ENCODE results near the gene PTGR3. TPM values are rescaled to one million over a fixed set of nuclear protein-coding genes. Genes with fewer than 3 reads are reported as not detected.

PTGR3 gene
- total and polyA plus RNA-seq, 4 donors, result 6.8 to 18.7 (median 11.4) TPM

DNA sequence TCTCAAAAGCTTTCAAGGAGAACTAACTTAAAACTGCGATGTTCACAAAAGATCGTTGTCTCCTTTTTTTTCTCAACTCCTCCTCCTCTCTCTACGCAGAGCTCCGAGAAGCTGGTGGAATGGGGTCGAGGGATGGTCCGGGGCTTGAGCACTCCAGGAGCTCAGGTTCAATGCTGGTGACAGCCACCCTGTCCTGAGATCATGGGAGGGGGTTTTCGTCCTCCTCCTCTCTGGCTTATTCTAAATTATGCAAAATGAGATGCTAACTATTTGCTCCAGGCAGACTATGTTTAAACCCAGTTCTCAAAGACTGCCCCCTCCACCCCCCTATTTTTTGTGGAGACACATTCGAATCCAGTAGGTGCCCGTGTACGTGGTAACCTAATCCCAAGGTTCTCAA is 13.5 kb upstream of the PTGR3 start:
- H3K4me3 ChIP-seq (ENCODE audit: low read depth in 1 of 3, low read length in 3 of 3), result no peak overlapping the region
- WGBS, result 92% methylated on average over 10 of the region's 10 CpGs
- no peaks in the 10 kb centered on the region for H3K9me3 ChIP-seq (ENCODE audit: control insufficient read depth in 4 of 4, low read length in 3 of 4)
- H3K27ac ChIP-seq (ENCODE audit: low read depth in 1 of 2, low read length in 2 of 2), result no peak overlapping the region
- TF ChIP-seq NR2F2 (IDR thresholded peaks at IDR 0.05), result no peak
- TF ChIP-seq SP1 (IDR thresholded peaks at IDR 0.05), result no peak
- TF ChIP-seq JUND (IDR thresholded peaks at IDR 0.05), result no peak
- no peak for TF ChIP-seq TAF1 (conservative IDR thresholded peaks at IDR 0.05)
- no peak for TF ChIP-seq FOXA1 (IDR thresholded peaks at IDR 0.05)
- no peak for TF ChIP-seq HNF4G (IDR thresholded peaks at IDR 0.05)
- TF ChIP-seq, protein P1, sequence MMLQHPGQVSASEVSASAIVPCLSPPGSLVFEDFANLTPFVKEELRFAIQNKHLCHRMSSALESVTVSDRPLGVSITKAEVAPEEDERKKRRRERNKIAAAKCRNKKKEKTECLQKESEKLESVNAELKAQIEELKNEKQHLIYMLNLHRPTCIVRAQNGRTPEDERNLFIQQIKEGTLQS (IDR thresholded peaks at IDR 0.05), result no peak
- TF ChIP-seq, protein P2, sequence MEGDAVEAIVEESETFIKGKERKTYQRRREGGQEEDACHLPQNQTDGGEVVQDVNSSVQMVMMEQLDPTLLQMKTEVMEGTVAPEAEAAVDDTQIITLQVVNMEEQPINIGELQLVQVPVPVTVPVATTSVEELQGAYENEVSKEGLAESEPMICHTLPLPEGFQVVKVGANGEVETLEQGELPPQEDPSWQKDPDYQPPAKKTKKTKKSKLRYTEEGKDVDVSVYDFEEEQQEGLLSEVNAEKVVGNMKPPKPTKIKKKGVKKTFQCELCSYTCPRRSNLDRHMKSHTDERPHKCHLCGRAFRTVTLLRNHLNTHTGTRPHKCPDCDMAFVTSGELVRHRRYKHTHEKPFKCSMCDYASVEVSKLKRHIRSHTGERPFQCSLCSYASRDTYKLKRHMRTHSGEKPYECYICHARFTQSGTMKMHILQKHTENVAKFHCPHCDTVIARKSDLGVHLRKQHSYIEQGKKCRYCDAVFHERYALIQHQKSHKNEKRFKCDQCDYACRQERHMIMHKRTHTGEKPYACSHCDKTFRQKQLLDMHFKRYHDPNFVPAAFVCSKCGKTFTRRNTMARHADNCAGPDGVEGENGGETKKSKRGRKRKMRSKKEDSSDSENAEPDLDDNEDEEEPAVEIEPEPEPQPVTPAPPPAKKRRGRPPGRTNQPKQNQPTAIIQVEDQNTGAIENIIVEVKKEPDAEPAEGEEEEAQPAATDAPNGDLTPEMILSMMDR (IDR thresholded peaks at IDR 0.05; ENCODE audit: low read depth, low read length, missing input control), result no peak
- no peak for TF ChIP-seq GABPA (IDR thresholded peaks at IDR 0.05 in 1 of 2, conservative IDR thresholded peaks at IDR 0.05 in 1 of 2)
- no peak for TF ChIP-seq FOXA2 (IDR thresholded peaks at IDR 0.05)
- TF ChIP-seq RXRA (IDR thresholded peaks at IDR 0.05), result no peak
- no peak for TF ChIP-seq ZBTB33 (IDR thresholded peaks at IDR 0.05)
- no peak for TF ChIP-seq REST (IDR thresholded peaks at IDR 0.05)
- no peak overlapping the region for H3K9ac ChIP-seq (ENCODE audit: low read depth in 1 of 2, low read length in 2 of 2)
- no peak for DNase-seq (ENCODE audit: low spot score)
- H3K27me3 ChIP-seq (ENCODE audit: control insufficient read depth in 4 of 4, insufficient read depth in 4 of 4, low read length in 3 of 4), result no peaks in the 10 kb centered on the region
- peaks cover 8 to 49% (median 43%) of the 10 kb centered on the region in 4 donors for H3K4me1 ChIP-seq (ENCODE audit: control insufficient read depth in 4 of 4, insufficient read depth in 4 of 4, low read length in 3 of 4)
- H3K36me3 ChIP-seq (ENCODE audit: control insufficient read depth in 4 of 4, insufficient read depth in 3 of 4, low read depth in 1 of 4, low read length in 3 of 4), result no peaks in the 10 kb centered on the region

- no peak for TF ChIP-seq FOXA1 (IDR thresholded peaks at IDR 0.05)
- TF ChIP-seq RAD21 (IDR thresholded peaks at IDR 0.05), result no peak
- TF ChIP-seq MAX (IDR thresholded peaks at IDR 0.05), result no peak
- no peak for TF ChIP-seq EGR1 (IDR thresholded peaks at IDR 0.05; ENCODE audit: low read depth in 2 of 2)
- TF ChIP-seq REST (IDR thresholded peaks at IDR 0.05), result no peak
- TF ChIP-seq, protein P1 (IDR thresholded peaks at IDR 0.05), result no peak
- TF ChIP-seq ZBTB33 (IDR thresholded peaks at IDR 0.05), result no peak
- TF ChIP-seq SP1 (IDR thresholded peaks at IDR 0.05), result no peak
- no peak for TF ChIP-seq JUND (IDR thresholded peaks at IDR 0.05)
- TF ChIP-seq HNF4G (IDR thresholded peaks at IDR 0.05), result no peak
- TF ChIP-seq HNF4A (conservative IDR thresholded peaks at IDR 0.05), result no peak
- TF ChIP-seq FOXA2 (IDR thresholded peaks at IDR 0.05), result no peak
- TF ChIP-seq YY1 (IDR thresholded peaks at IDR 0.05), result no peak
- TF ChIP-seq TAF1 (conservative IDR thresholded peaks at IDR 0.05), result no peak
- no peak for TF ChIP-seq GABPA (IDR thresholded peaks at IDR 0.05 in 1 of 2, conservative IDR thresholded peaks at IDR 0.05 in 1 of 2)
- peaks cover 8 to 46% (median 42%) of the 10 kb centered on the region in 4 donors for H3K4me1 ChIP-seq (ENCODE audit: control insufficient read depth in 4 of 4, insufficient read depth in 4 of 4, low read length in 3 of 4)
- no peaks in the 10 kb centered on the region for H3K27me3 ChIP-seq (ENCODE audit: control insufficient read depth in 4 of 4, insufficient read depth in 4 of 4, low read length in 3 of 4)
- H3K9me3 ChIP-seq (ENCODE audit: control insufficient read depth in 4 of 4, low read length in 3 of 4), result no peaks in the 10 kb centered on the region
- no peak overlapping the region for H3K9ac ChIP-seq (ENCODE audit: low read depth in 1 of 2, low read length in 2 of 2)
- 75% methylated on average over 7 of the region's 7 CpGs for WGBS
- DNase-seq (ENCODE audit: low spot score), result no peak
- no peak overlapping the region for H3K27ac ChIP-seq (ENCODE audit: low read depth in 1 of 2, low read length in 2 of 2)
- H3K36me3 ChIP-seq (ENCODE audit: control insufficient read depth in 4 of 4, insufficient read depth in 3 of 4, low read depth in 1 of 4, low read length in 3 of 4), result no peaks in the 10 kb centered on the region
- no peak overlapping the region for H3K4me3 ChIP-seq (ENCODE audit: low read depth in 1 of 3, low read length in 3 of 3)
Observed at GRCh38 chr18:75221897-75222296, 13.0 kb upstream of the PTGR3 start.
